ENCODE measurements around the gene LARP4B.

DNA sequence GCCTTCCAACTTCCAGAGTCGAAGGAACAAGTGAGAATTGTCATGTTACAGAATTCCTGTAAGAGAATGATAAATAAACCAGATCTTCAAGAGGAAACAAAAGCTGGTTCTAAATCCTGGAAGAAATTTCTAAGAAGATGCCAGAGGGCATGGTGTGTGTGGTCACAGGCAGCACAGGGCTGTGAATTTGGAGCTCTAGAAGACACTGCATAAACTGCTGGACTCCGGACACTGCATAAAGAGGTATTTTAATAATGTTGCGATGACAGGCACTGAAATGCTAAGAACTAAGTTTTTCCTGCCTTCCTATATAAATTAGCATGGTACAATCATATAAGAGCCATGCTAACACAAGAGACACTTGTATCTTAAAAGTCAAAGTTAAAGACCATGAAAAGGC, 86.0 kb downstream of the LARP4B start:
- no peak for TF ChIP-seq POLR2A (IDR thresholded peaks at IDR 0.05)
- TF ChIP-seq, protein P1, sequence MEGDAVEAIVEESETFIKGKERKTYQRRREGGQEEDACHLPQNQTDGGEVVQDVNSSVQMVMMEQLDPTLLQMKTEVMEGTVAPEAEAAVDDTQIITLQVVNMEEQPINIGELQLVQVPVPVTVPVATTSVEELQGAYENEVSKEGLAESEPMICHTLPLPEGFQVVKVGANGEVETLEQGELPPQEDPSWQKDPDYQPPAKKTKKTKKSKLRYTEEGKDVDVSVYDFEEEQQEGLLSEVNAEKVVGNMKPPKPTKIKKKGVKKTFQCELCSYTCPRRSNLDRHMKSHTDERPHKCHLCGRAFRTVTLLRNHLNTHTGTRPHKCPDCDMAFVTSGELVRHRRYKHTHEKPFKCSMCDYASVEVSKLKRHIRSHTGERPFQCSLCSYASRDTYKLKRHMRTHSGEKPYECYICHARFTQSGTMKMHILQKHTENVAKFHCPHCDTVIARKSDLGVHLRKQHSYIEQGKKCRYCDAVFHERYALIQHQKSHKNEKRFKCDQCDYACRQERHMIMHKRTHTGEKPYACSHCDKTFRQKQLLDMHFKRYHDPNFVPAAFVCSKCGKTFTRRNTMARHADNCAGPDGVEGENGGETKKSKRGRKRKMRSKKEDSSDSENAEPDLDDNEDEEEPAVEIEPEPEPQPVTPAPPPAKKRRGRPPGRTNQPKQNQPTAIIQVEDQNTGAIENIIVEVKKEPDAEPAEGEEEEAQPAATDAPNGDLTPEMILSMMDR (IDR thresholded peaks at IDR 0.05) = no peak

Measured in breast epithelium (tissue), 3 donors.